ENCODE data around the gene TBCK. TPM values are rescaled to one million over a fixed set of nuclear protein-coding genes. Genes with fewer than 3 reads are reported as not detected.

Gene TBCK
- total and polyA plus RNA-seq, 9 of the 15 experiments (the other 6 are each of a cell fraction or from before 2014, with no cell fraction given) = 5.3 to 26.6 (median 16.2) TPM

DNA sequence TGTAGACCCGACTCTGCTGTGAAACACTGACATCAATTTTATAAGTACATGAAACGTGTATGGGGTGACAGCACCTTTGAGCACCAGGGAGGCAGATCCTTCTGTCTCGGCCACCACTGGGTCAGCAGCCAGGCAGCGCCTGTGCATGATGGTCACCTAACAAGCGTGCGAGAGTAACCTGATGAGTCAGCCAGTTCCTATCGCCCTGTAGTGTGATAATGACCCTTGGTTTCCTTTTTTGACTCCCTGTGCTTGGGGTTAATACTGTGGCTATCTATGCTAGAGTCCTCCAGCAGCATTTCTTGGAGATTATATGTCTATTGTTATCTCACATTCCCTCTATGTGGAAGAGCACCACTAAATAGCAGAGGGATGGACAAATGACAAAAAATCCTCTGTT lies 319.2 kb downstream of the TBCK start (continued):
- no peak for TF ChIP-seq AFF4 (CRISPR knock-in tag; IDR thresholded peaks at IDR 0.05)
- peak; percentile 53; the same call in 1 of the 2 replicates for TF ChIP-seq BHLHE40 (IDR thresholded peaks at IDR 0.05; ENCODE audit: low read length)
- TF ChIP-seq NFE2L1 (tag; IDR thresholded peaks at IDR 0.05; ENCODE audit: borderline replicate concordance, low read depth) = no peak
- no peak for TF ChIP-seq ZNF384 (IDR thresholded peaks at IDR 0.05; ENCODE audit: low read depth, low read length)
- TF ChIP-seq RHOXF2B (CRISPR knock-in tag; conservative IDR thresholded peaks at IDR 0.05) = no peak
- peak; percentile 69; the same call in 1 of the 2 replicates for TF ChIP-seq SOX6 (IDR thresholded peaks at IDR 0.05)
- TF ChIP-seq NRF1 (conservative IDR thresholded peaks at IDR 0.05 in 1 of 2, IDR thresholded peaks at IDR 0.05 in 1 of 2) = peak; percentile 39 to 47; a peak in 2 of 4 replicates
- peak; percentile 66 for TF ChIP-seq ARID1B (IDR thresholded peaks at IDR 0.05)
- peak in 1 of 3 experiments; percentile 10 for TF ChIP-seq YY1 (IDR thresholded peaks at IDR 0.05; ENCODE audit: borderline replicate concordance in 1 of 3, control insufficient read depth in 1 of 3, extremely low read depth in 1 of 3, insufficient read depth in 3 of 3, insufficient read length in 1 of 3, insufficient replicate concordance in 2 of 3, low read depth in 1 of 3, low read length in 2 of 3)
- no peak for TF ChIP-seq MCM5 (IDR thresholded peaks at IDR 0.05; ENCODE audit: low read depth)
- no peak for TF ChIP-seq SAP30 (IDR thresholded peaks at IDR 0.05; ENCODE audit: borderline replicate concordance, insufficient read depth, low read depth, low read length, poor library complexity, severe bottlenecking)
- peak; percentile 64 for TF ChIP-seq FOSL1 (tag; conservative IDR thresholded peaks at IDR 0.05)
- no peak for TF ChIP-seq DMBX1 (CRISPR knock-in tag; IDR thresholded peaks at IDR 0.05; ENCODE audit: borderline replicate concordance)
- TF ChIP-seq PHB (CRISPR knock-in tag; IDR thresholded peaks at IDR 0.05) = no peak
- peak; percentile 68 for TF ChIP-seq MAFF (IDR thresholded peaks at IDR 0.05; ENCODE audit: low read length)
- TF ChIP-seq DPF2 (IDR thresholded peaks at IDR 0.05) = peak; percentile 74
- TF ChIP-seq MAFK (IDR thresholded peaks at IDR 0.05; ENCODE audit: low read length) = peak; percentile 57; the same call in 1 of the 2 replicates
- no peak for TF ChIP-seq ZNF224 (CRISPR knock-in tag; IDR thresholded peaks at IDR 0.05)
- TF ChIP-seq JUND (IDR thresholded peaks at IDR 0.05; ENCODE audit: borderline replicate concordance, low read depth, low read length) = peak; percentile 90
- TF ChIP-seq JUND (tag; IDR thresholded peaks at IDR 0.05; ENCODE audit: borderline replicate concordance, low read depth, low read length) = peak; percentile 92; the same call in 2 of the 3 replicates
- TF ChIP-seq RCOR1 (IDR thresholded peaks at IDR 0.05; ENCODE audit: borderline replicate concordance in 1 of 2, low read depth in 2 of 2, low read length in 2 of 2) = peak in 1 of 2 experiments; percentile 71; a peak in 3 of 4 replicates
- TF ChIP-seq, protein P1, sequence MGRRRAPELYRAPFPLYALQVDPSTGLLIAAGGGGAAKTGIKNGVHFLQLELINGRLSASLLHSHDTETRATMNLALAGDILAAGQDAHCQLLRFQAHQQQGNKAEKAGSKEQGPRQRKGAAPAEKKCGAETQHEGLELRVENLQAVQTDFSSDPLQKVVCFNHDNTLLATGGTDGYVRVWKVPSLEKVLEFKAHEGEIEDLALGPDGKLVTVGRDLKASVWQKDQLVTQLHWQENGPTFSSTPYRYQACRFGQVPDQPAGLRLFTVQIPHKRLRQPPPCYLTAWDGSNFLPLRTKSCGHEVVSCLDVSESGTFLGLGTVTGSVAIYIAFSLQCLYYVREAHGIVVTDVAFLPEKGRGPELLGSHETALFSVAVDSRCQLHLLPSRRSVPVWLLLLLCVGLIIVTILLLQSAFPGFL (CRISPR knock-in tag; IDR thresholded peaks at IDR 0.05) = no peak
- TF ChIP-seq SMARCE1 (IDR thresholded peaks at IDR 0.05) = peak; percentile 36; the same call in 1 of the 2 replicates

Data from K562 (cell line).